SU-DHL-6 (cell line): ENCODE data around the gene PROX1.

Source experiments
- CTCF ChIP-seq: fragments of 200-600 bp; sonication (generic); IDR thresholded peaks from one replicate; pipeline ENCODE4 v1.5.1; 2017; ENCODE audit warnings: antibody characterized with exemption, mild to moderate bottlenecking, low read length, moderate library complexity; ENCODE audit not compliant: insufficient read depth, poor library complexity, severe bottlenecking
- EZH2phosphoT487 ChIP-seq: fragments of 200-600 bp; sonication (generic), shearing (Covaris generic); conservative IDR thresholded peaks from 2 replicates; pipeline ENCODE4 v1.6.1; 2018; ENCODE audit warnings: mild to moderate bottlenecking, antibody characterized with exemption, low read length, moderate library complexity, mixed read lengths

- TF ChIP-seq CTCF: no peak
- TF ChIP-seq EZH2phosphoT487: no peak
Observed at GRCh38 chr1:214031267-214031650, 43.5 kb downstream of the PROX1 start.
